ENCODE data around the gene ZNF600.
A peak's percentile ranks its signal among the peaks of the same experiment; 100 is the strongest.
"Not testable (repeated sequence)": the region's sequence is repeated elsewhere in the genome, so short reads cannot be mapped to it uniquely, and the experiment has no call there.

Gene ZNF600

GRCh38 chr19:52786464-52787354, at the start of gene ZNF600:
TSS of gene ZNF600 (minus strand) at chr19:52786791. CDS start at chr19:52778888, 7,903 bp downstream.
- not testable (repeated sequence) for H3K4me1 ChIP-seq (ENCODE audit: insufficient read depth, low read length); H3K27ac ChIP-seq (ENCODE audit: low read length); H3K36me3 ChIP-seq (ENCODE audit: insufficient read depth, low read depth, low read length); H3K9me3 ChIP-seq (ENCODE audit: insufficient read depth, low read depth, low read length)
- Histone ChIP-seq H3K9ac (ENCODE audit: low read depth, low read length) (peak within 1 kb of the TSS; percentile 74), H3K4me3 (ENCODE audit: low read length) (peak within 1 kb of the TSS; percentile 90), H3K27me3 (ENCODE audit: insufficient read depth, low read length) (peaks cover 21% of the 10 kb centered on the region; the same call in 1 of the 2 replicates)

GRCh38 chr19:52834289-52834688, 47.7 kb upstream of the ZNF600 start:
- H3K27ac ChIP-seq (ENCODE audit: low read length); H3K27me3 ChIP-seq (ENCODE audit: insufficient read depth, low read length); H3K9ac ChIP-seq (ENCODE audit: low read depth, low read length); H3K4me1 ChIP-seq (ENCODE audit: insufficient read depth, low read length); H3K4me3 ChIP-seq (ENCODE audit: low read length); H3K9me3 ChIP-seq (ENCODE audit: insufficient read depth, low read depth, low read length): not testable (repeated sequence)
- peaks cover 15% of the 10 kb centered on the region for H3K36me3 ChIP-seq (ENCODE audit: insufficient read depth, low read depth, low read length)

- H3K9ac ChIP-seq (ENCODE audit: low read depth, low read length); H3K36me3 ChIP-seq (ENCODE audit: insufficient read depth, low read depth, low read length); H3K4me1 ChIP-seq (ENCODE audit: insufficient read depth, low read length); H3K9me3 ChIP-seq (ENCODE audit: insufficient read depth, low read depth, low read length); H3K27ac ChIP-seq (ENCODE audit: low read length); H3K4me3 ChIP-seq (ENCODE audit: low read length); H3K27me3 ChIP-seq (ENCODE audit: insufficient read depth, low read length): not testable (repeated sequence)
These were observed 47.0 kb upstream of the ZNF600 start for GRCh38 chr19:52833541-52833940.

- H3K9ac ChIP-seq (ENCODE audit: low read depth, low read length); H3K4me1 ChIP-seq (ENCODE audit: insufficient read depth, low read length); H3K9me3 ChIP-seq (ENCODE audit: insufficient read depth, low read depth, low read length); H3K36me3 ChIP-seq (ENCODE audit: insufficient read depth, low read depth, low read length); H3K4me3 ChIP-seq (ENCODE audit: low read length); H3K27ac ChIP-seq (ENCODE audit: low read length); H3K27me3 ChIP-seq (ENCODE audit: insufficient read depth, low read length): not testable (repeated sequence)
These were observed 43.3 kb upstream of the ZNF600 start for GRCh38 chr19:52829866-52830265.

GRCh38 chr19:52825765-52826164, 39.2 kb upstream of the ZNF600 start:
- H3K4me1 ChIP-seq (ENCODE audit: insufficient read depth, low read length) = no peaks in the 10 kb centered on the region
- no peaks in the 10 kb centered on the region; the same call in 1 of the 2 replicates for H3K27me3 ChIP-seq (ENCODE audit: insufficient read depth, low read length)
- no peak overlapping the region for H3K9ac ChIP-seq (ENCODE audit: low read depth, low read length)
- H3K9me3 ChIP-seq (ENCODE audit: insufficient read depth, low read depth, low read length) = no peaks in the 10 kb centered on the region
- H3K36me3 ChIP-seq (ENCODE audit: insufficient read depth, low read depth, low read length) = no peaks in the 10 kb centered on the region
- no peak overlapping the region for H3K27ac ChIP-seq (ENCODE audit: low read length)
- no peak overlapping the region for H3K4me3 ChIP-seq (ENCODE audit: low read length)

GRCh38 chr19:52823676-52824075, 37.1 kb upstream of the ZNF600 start:
- no peak overlapping the region for H3K9ac ChIP-seq (ENCODE audit: low read depth, low read length)
- no peaks in the 10 kb centered on the region for H3K4me1 ChIP-seq (ENCODE audit: insufficient read depth, low read length)
- H3K27me3 ChIP-seq (ENCODE audit: insufficient read depth, low read length) = no peaks in the 10 kb centered on the region; the same call in 1 of the 2 replicates
- H3K9me3 ChIP-seq (ENCODE audit: insufficient read depth, low read depth, low read length) = no peaks in the 10 kb centered on the region
- no peak overlapping the region for H3K27ac ChIP-seq (ENCODE audit: low read length)
- H3K36me3 ChIP-seq (ENCODE audit: insufficient read depth, low read depth, low read length) = no peaks in the 10 kb centered on the region
- H3K4me3 ChIP-seq (ENCODE audit: low read length) = no peak overlapping the region

- H3K27me3 ChIP-seq (ENCODE audit: insufficient read depth, low read length); H3K27ac ChIP-seq (ENCODE audit: low read length); H3K4me1 ChIP-seq (ENCODE audit: insufficient read depth, low read length); H3K9me3 ChIP-seq (ENCODE audit: insufficient read depth, low read depth, low read length): not testable (repeated sequence)
- Histone ChIP-seq H3K36me3 (ENCODE audit: insufficient read depth, low read depth, low read length) (peaks cover 15% of the 10 kb centered on the region), H3K9ac (ENCODE audit: low read depth, low read length) (peak within 1 kb of the TSS; percentile 73; the same call in 1 of the 2 replicates), H3K4me3 (ENCODE audit: low read length) (peak within 1 kb of the TSS; percentile 87)
These were observed 34.8 kb upstream of the ZNF600 start, which contains the start of gene ZNF28 for GRCh38 chr19:52821204-52821960. TSS of gene ZNF28 (minus strand) at chr19:52821633. CDS start at chr19:52817958, 3,675 bp downstream.

GRCh38 chr19:52820472-52821203, 34.0 kb upstream of the ZNF600 start:
- H3K9me3 ChIP-seq (ENCODE audit: insufficient read depth, low read depth, low read length); H3K27me3 ChIP-seq (ENCODE audit: insufficient read depth, low read length); H3K4me1 ChIP-seq (ENCODE audit: insufficient read depth, low read length); H3K27ac ChIP-seq (ENCODE audit: low read length): not testable (repeated sequence)
- Histone ChIP-seq H3K9ac (ENCODE audit: low read depth, low read length) (peak overlapping the region; percentile 73; the same call in 1 of the 2 replicates), H3K4me3 (ENCODE audit: low read length) (peak overlapping the region; percentile 87), H3K36me3 (ENCODE audit: insufficient read depth, low read depth, low read length) (peaks cover 15% of the 10 kb centered on the region)

- Histone ChIP-seq H3K9ac (ENCODE audit: low read depth, low read length) (no peak overlapping the region), H3K9me3 (ENCODE audit: insufficient read depth, low read depth, low read length) (no peaks in the 10 kb centered on the region; the same call in 1 of the 2 replicates), H3K27ac (ENCODE audit: low read length) (no peak overlapping the region), H3K36me3 (ENCODE audit: insufficient read depth, low read depth, low read length) (peaks cover 44% of the 10 kb centered on the region), H3K4me3 (ENCODE audit: low read length) (no peak overlapping the region), H3K4me1 (ENCODE audit: insufficient read depth, low read length) (no peaks in the 10 kb centered on the region), H3K27me3 (ENCODE audit: insufficient read depth, low read length) (no peaks in the 10 kb centered on the region)
These were observed 23.2 kb upstream of the ZNF600 start for GRCh38 chr19:52809801-52810200.

- H3K27ac ChIP-seq (ENCODE audit: low read length); H3K9ac ChIP-seq (ENCODE audit: low read depth, low read length); H3K27me3 ChIP-seq (ENCODE audit: insufficient read depth, low read length); H3K4me1 ChIP-seq (ENCODE audit: insufficient read depth, low read length); H3K4me3 ChIP-seq (ENCODE audit: low read length): not testable (repeated sequence)
- peaks cover 68% of the 10 kb centered on the region for H3K36me3 ChIP-seq (ENCODE audit: insufficient read depth, low read depth, low read length)
- peaks cover 69% of the 10 kb centered on the region for H3K9me3 ChIP-seq (ENCODE audit: insufficient read depth, low read depth, low read length)
These were observed 13.5 kb upstream of the ZNF600 start for GRCh38 chr19:52799950-52800640.

GRCh38 chr19:52789440-52789839, 2.8 kb upstream of the ZNF600 start:
- Histone ChIP-seq H3K4me1 (ENCODE audit: insufficient read depth, low read length) (no peaks in the 10 kb centered on the region), H3K4me3 (ENCODE audit: low read length) (no peak overlapping the region), H3K9ac (ENCODE audit: low read depth, low read length) (no peak overlapping the region), H3K27ac (ENCODE audit: low read length) (no peak overlapping the region), H3K36me3 (ENCODE audit: insufficient read depth, low read depth, low read length) (no peaks in the 10 kb centered on the region), H3K9me3 (ENCODE audit: insufficient read depth, low read depth, low read length) (peaks cover 1% of the 10 kb centered on the region; the same call in 1 of the 2 replicates), H3K27me3 (ENCODE audit: insufficient read depth, low read length) (peaks cover 21% of the 10 kb centered on the region; the same call in 1 of the 2 replicates)

Data from iPS-20b (cell line).